WTC11 (cell line): ENCODE results near the gene MIB1. TPM values are rescaled to one million over a fixed set of nuclear protein-coding genes. Genes with fewer than 3 reads are reported as not detected.

Source experiments
- ATAC-seq: fragments of 200-7000 bp; cut with Tn5 transposase; 2 replicates; pipeline ENCODE4 v1.10.0; 2021; ENCODE audit warnings: mild to moderate bottlenecking, moderate library complexity
- CTCF ChIA-PET: fragments of 300-600 bp; sonication (Branson Sonifier 250); formaldehyde crosslinking; loops from one replicate; lab custom pipeline; 2021; ENCODE audit warnings: antibody characterized with exemption; lab: Charles Lee
- POLR2A ChIA-PET: fragments of 350-600 bp; sonication (Branson Sonifier 250); formaldehyde crosslinking; loops from one replicate; lab custom pipeline; 2021; ENCODE audit warnings: antibody characterized with exemption; lab: Charles Lee
- DNase-seq: peaks from one replicate; pipeline ENCODE4 v3.0.0; 2021; ENCODE audit warnings: low spot score
- H3K27ac Mint-ChIP-seq: 2 replicates; pipeline ENCODE4 v1.8.0; 2021; ENCODE audit warnings: mixed read lengths
- H3K27me3 Mint-ChIP-seq: 2 replicates; pipeline ENCODE4 v1.8.0; 2021; ENCODE audit warnings: low read depth, mild to moderate bottlenecking, moderate library complexity, mixed read lengths
- H3K36me3 Mint-ChIP-seq: 2 replicates; pipeline ENCODE4 v1.8.0; 2021; ENCODE audit warnings: mixed read lengths
- H3K4me1 Mint-ChIP-seq: 2 replicates; pipeline ENCODE4 v1.8.0; 2022; ENCODE audit warnings: mixed read lengths
- H3K4me3 Mint-ChIP-seq: 2 replicates; pipeline ENCODE4 v1.8.0; 2021; ENCODE audit warnings: mild to moderate bottlenecking, moderate library complexity, mixed read lengths
- H3K9me3 Mint-ChIP-seq: 2 replicates; pipeline ENCODE4 v1.8.0; 2021; ENCODE audit warnings: mixed read lengths
- ATF6 ChIP-seq: sonication (generic); formaldehyde crosslinking; IDR thresholded peaks from 2 replicates; pipeline ENCODE4 v1.8.1; 2023; ENCODE audit warnings: mild to moderate bottlenecking, missing genetic modification reagents
- CREM ChIP-seq: sonication (generic); formaldehyde crosslinking; IDR thresholded peaks from 2 replicates; pipeline ENCODE4 v1.8.1; 2022; ENCODE audit warnings: mild to moderate bottlenecking, missing genetic modification reagents, moderate library complexity
- CTCF ChIP-seq: fragments of 200-600 bp; IDR thresholded peaks from 2 replicates; pipeline ENCODE4 v1.8.0; 2022; ENCODE audit warnings: antibody characterized with exemption
- FOXK1 ChIP-seq: sonication (generic); formaldehyde crosslinking; IDR thresholded peaks from 2 replicates; pipeline ENCODE4 v1.8.0; 2022; ENCODE audit warnings: mild to moderate bottlenecking, moderate library complexity, missing genetic modification reagents
- IRF1 ChIP-seq: sonication (generic); formaldehyde crosslinking; IDR thresholded peaks from 2 replicates; pipeline ENCODE4 v1.8.0; 2023; ENCODE audit warnings: missing genetic modification reagents
- MLX ChIP-seq: sonication (generic); formaldehyde crosslinking; IDR thresholded peaks from 2 replicates; pipeline ENCODE4 v1.8.1; 2023; ENCODE audit warnings: mild to moderate bottlenecking, missing genetic modification reagents, moderate library complexity
- NFE2L1 ChIP-seq: sonication (generic); formaldehyde crosslinking; IDR thresholded peaks from 2 replicates; pipeline ENCODE4 v1.8.1; 2023; ENCODE audit warnings: missing genetic modification reagents
- NR1H2 ChIP-seq: sonication (generic); formaldehyde crosslinking; IDR thresholded peaks from 2 replicates; pipeline ENCODE4 v1.9.0; 2021; ENCODE audit warnings: mild to moderate bottlenecking, moderate library complexity, missing genetic modification reagents
- NR2C2 ChIP-seq: sonication (generic); formaldehyde crosslinking; IDR thresholded peaks from 2 replicates; pipeline ENCODE4 v1.8.0; 2022; ENCODE audit warnings: mild to moderate bottlenecking, missing genetic modification reagents
- PRDM15 ChIP-seq: sonication (generic); formaldehyde crosslinking; IDR thresholded peaks from 2 replicates; pipeline ENCODE4 v1.8.0; 2022; ENCODE audit warnings: missing genetic modification reagents
- SMAD4 ChIP-seq: sonication (generic); formaldehyde crosslinking; IDR thresholded peaks from 2 replicates; pipeline ENCODE4 v1.8.0; 2022; ENCODE audit warnings: mild to moderate bottlenecking, missing genetic modification reagents
- USF1 ChIP-seq: sonication (generic); formaldehyde crosslinking; IDR thresholded peaks from 2 replicates; pipeline ENCODE4 v1.8.0; 2022; ENCODE audit warnings: mild to moderate bottlenecking, missing genetic modification reagents
- USF2 ChIP-seq: sonication (generic); formaldehyde crosslinking; IDR thresholded peaks from 2 replicates; pipeline ENCODE4 v1.8.1; 2023; ENCODE audit warnings: mild to moderate bottlenecking, missing genetic modification reagents, moderate library complexity
- ZNF138 ChIP-seq: sonication (generic); formaldehyde crosslinking; conservative IDR thresholded peaks from 2 replicates; pipeline ENCODE4 v1.8.1; 2022; ENCODE audit warnings: mild to moderate bottlenecking, moderate library complexity, missing genetic modification reagents
- ZNF281 ChIP-seq: sonication (generic); formaldehyde crosslinking; IDR thresholded peaks from 2 replicates; pipeline ENCODE4 v1.8.0; 2023; ENCODE audit warnings: mild to moderate bottlenecking, missing genetic modification reagents
- ZNF416 ChIP-seq: fragments of 250-450 bp; sonication (Bioruptor Pico); IDR thresholded peaks from 2 replicates; pipeline ENCODE4 v1.9.0; 2021; ENCODE audit warnings: mild to moderate bottlenecking, inconsistent platforms
- ZNF423 ChIP-seq: fragments of 250-450 bp; sonication (Bioruptor Pico); IDR thresholded peaks from 2 replicates; pipeline ENCODE4 v2.1.2; 2022; ENCODE audit warnings: mild to moderate bottlenecking, moderate library complexity
- total RNA-seq: library from RNA; stranded (reverse); gene quantifications from 3 replicates; pipeline ENCODE4 v1.2.3, GENCODE V29; 2021

Gene MIB1
- total RNA-seq, 1 experiment from 2014 or later, result 63.9 TPM

- Mint-ChIP-seq H3K4me1 (0 out of 2 replicates have a peak, but pooled peaks cover under 1% of the 10 kb centered on the region), H3K4me3 (no peak overlapping the region), H3K9me3 (peaks cover 34% of the 10 kb centered on the region), H3K27ac (no peak overlapping the region), H3K36me3 (no peaks in the 10 kb centered on the region; the same call in 1 of the 2 replicates), H3K27me3 (peaks cover 8% of the 10 kb centered on the region)
- DNase-seq (no peak), ATAC-seq (no peak)
- ChIA-PET POLR2A (interaction anchor here (0.6 kb wide), 1 partner anchor 84 kb away, joined by 4 read pairs; no protein-coding TSS in a partner anchor), CTCF (no interaction called here)
- TF ChIP-seq ATF6 (no peak), NR1H2 (CRISPR knock-in tag) (no peak), SMAD4 (no peak), PRDM15 (CRISPR knock-in tag) (no peak), IRF1 (CRISPR knock-in tag) (no peak), ZNF423 (no peak), FOXK1 (CRISPR knock-in tag) (no peak), ZNF281 (CRISPR knock-in tag) (no peak), USF2 (CRISPR knock-in tag) (no peak), ZNF416 (CRISPR knock-in tag) (no peak), MLX (CRISPR knock-in tag) (no peak), USF1 (CRISPR knock-in tag) (no peak)
Measured at GRCh38 chr18:21714474-21714873, 26.1 kb upstream of the MIB1 start.

- no peaks in the 10 kb centered on the region; the same call in 1 of the 2 replicates for H3K27me3 Mint-ChIP-seq
- no peak overlapping the region for H3K27ac Mint-ChIP-seq
- DNase-seq (no peak), ATAC-seq (no peak)
- H3K9me3 Mint-ChIP-seq, result peaks cover 4% of the 10 kb centered on the region
- ChIA-PET CTCF (no interaction called here), POLR2A (no interaction called here)
- no peak overlapping the region for H3K4me3 Mint-ChIP-seq
- no peaks in the 10 kb centered on the region for H3K4me1 Mint-ChIP-seq
- no peaks in the 10 kb centered on the region for H3K36me3 Mint-ChIP-seq
- TF ChIP-seq NFE2L1 (CRISPR knock-in tag), result no peak
- TF ChIP-seq NR2C2, result no peak
- TF ChIP-seq CTCF, result no peak
- no peak for TF ChIP-seq ZNF138 (CRISPR knock-in tag)
- TF ChIP-seq CREM, result no peak
Measured at GRCh38 chr18:21722687-21723086, 17.9 kb upstream of the MIB1 start.
